Hematopoietic multipotent progenitor cell treated with erythropoietin and hydrocortisone succinate and interleukin-3 and kit ligand, for 6 days (in vitro differentiated cells): Measurements from ENCODE around the gene PCP2.
A peak's percentile ranks its signal among the peaks of the same experiment; 100 is the strongest.

Experiments
- DNase-seq: peaks from one replicate; pipeline ENCODE4 v3.0.0-alpha.2; 2015

Gene PCP2

DNA sequence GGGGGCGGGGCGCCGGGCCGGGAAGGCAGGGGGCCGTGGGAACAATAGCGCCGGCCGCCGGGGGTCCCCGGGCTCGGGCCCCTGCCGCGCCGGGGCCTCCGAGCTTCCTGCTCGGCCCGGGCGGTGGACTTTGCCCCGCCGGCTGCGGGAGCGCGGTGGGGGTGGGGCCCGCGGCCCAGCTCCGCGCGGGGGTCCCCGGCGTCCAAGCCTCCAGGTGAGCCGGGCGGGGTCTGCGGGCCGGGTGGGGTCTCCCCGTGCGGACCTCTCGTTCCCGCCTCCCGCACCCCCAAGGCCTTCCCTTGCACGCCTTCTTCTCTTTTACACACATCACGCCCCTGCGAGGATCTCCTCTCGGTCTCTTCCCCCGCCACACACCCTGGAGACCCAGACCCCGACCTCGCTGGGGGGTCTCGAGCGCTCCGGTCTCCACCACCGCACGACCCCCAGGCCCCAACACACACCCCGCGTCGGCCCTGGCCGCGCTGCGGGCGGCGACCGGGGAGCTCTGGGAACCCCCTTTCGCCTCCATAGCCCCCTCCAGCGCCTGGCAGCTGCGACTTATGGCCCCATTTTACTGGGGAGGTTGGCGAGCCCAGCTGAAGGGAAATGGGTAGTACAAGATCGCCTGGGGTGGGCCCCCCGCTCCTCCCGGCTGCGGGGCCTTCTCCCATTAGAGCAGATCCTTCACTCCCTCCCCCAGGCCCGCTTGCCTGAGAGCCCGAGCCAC lies 37.1 kb downstream of the PCP2 start:
- no peak for DNase-seq

DNA sequence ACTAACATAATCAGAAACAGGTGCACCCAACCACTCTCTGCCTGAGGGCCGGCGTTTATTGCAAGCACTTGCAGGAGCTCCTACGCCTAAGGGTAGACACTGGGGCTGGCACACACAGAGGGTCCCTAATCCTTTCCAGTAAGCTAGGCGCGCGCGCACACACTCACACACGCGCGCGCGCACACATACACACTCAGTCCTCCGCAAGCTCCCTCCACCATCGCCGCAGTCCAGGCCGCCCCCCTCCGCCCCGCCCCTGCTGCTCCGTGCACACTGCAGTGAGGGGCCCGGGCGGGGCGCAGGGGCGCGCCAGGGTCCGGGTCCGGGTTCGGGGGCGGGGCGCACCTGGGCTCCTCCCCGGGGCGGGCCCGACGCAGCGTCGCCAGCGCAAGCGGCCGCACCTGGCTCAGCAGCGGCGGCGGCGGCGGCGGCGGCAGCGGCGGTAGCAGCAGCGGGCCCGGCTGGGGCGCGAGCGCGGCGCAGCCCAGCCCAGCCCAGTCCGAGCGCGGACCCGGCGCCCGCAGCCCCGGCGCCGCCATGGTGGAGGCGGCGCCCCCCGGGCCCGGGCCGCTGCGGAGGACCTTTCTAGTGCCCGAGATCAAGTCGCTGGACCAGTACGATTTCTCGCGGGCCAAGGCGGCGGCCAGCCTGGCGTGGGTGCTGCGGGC lies 37.9 kb downstream of the PCP2 start, which contains the start of gene CAMSAP3:
Gene CAMSAP3 (plus strand): TSS at position 398 of the 668 bp plus-strand sequence. CDS start 140 bp downstream, at position 538.
- peak; percentile 33 for DNase-seq

DNA sequence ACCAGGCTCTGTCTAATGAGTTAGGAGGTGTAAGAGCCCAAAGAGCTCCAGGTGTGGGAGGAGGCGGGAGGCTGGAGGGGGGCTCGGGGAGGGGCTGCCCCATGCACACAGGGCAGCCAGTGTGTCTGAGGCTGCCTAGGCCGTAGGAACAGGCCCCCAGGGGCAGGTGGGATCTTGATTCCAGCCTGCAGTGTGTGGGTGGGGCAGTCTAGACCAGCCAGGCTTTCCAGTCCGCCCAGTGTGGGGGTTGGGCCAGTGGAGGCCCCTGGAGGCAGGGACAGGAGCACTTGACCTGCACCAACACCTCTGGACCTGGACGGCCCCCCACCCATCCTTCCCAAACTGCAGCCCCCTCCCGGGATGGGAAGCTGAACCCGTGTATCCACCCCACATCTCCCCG lies 43.3 kb downstream of the PCP2 start:
- DNase-seq: no peak

DNA sequence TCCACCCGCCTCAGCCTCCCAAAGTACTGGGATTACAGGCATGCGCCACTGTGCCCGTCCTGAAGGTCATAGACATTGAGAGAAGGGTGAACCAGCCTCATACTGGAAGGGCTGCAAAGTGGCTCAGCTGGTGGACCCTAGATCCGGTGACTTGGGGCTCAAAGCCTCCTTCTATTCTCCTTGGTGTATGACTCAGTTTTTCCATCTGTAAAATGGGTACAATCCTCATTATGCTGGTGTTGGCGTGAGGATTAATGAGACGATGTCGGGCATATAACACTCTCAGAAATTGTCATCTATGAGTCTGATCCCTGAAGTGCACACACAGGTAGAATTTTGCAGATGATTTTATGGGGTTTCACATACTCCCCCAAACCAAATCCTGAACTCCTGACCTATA lies 43.7 kb downstream of the PCP2 start:
- DNase-seq: no peak

DNA sequence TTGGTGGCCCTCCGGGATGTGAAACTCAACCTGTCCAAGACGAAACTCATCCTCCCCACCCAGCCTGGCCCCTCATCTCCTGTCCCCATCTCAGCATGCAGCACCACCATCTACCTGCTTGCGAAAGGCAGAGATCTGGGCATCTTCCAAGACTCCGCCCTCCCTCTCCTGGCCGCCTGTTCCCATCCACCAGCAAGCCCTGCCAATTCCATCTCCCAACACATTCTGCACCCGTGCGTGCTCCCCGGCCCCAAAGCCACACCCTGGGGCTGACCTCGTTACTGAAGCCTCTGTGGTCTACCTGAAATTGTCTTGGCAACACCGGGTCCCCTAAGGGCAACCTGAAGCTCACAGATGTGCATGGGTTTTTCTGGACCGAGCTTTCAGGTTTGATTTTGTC lies 51.1 kb downstream of the PCP2 start:
- DNase-seq: no peak
